ENCODE measurements around the gene KIF22.

- TF ChIP-seq, protein P1, sequence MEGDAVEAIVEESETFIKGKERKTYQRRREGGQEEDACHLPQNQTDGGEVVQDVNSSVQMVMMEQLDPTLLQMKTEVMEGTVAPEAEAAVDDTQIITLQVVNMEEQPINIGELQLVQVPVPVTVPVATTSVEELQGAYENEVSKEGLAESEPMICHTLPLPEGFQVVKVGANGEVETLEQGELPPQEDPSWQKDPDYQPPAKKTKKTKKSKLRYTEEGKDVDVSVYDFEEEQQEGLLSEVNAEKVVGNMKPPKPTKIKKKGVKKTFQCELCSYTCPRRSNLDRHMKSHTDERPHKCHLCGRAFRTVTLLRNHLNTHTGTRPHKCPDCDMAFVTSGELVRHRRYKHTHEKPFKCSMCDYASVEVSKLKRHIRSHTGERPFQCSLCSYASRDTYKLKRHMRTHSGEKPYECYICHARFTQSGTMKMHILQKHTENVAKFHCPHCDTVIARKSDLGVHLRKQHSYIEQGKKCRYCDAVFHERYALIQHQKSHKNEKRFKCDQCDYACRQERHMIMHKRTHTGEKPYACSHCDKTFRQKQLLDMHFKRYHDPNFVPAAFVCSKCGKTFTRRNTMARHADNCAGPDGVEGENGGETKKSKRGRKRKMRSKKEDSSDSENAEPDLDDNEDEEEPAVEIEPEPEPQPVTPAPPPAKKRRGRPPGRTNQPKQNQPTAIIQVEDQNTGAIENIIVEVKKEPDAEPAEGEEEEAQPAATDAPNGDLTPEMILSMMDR (IDR thresholded peaks at IDR 0.05; ENCODE audit: insufficient read depth, low read length, poor library complexity, severe bottlenecking) = no peak
- no peak for TF ChIP-seq EZH2phosphoT487 (conservative IDR thresholded peaks at IDR 0.05; ENCODE audit: low read length)
These were observed 53.4 kb downstream of the KIF22 start for GRCh38 chr16:29843931-29844330.

Measured in SU-DHL-6 (cell line).